GM18507 (cell line): ENCODE data around the gene PARL.

Source experiments
- DNase-seq: peaks from one replicate; pipeline ENCODE4 v3.0.0; 2011; ENCODE audit warnings: low read depth; ENCODE audit not compliant: insufficient read length; ENCODE audit errors: extremely low spot score
- FAIRE-seq: peaks from 2 replicates; lab custom pipeline; 2011; peaks lifted over from hg19 to GRCh38; lab: Jason Lieb, UNC

The PARL gene

GRCh38 chr3:183871541-183871940 is 13.1 kb downstream of the PARL start:
- no peak for FAIRE-seq

GRCh38 chr3:183870563-183870962 is 14.1 kb downstream of the PARL start:
- FAIRE-seq (no peak), DNase-seq (no peak)

More at GRCh38 chr3:183871541-183871940, 13.1 kb downstream of the PARL start:
- DNase-seq, result no peak

GRCh38 chr3:183868796-183869195 is 15.9 kb downstream of the PARL start:
- peak; percentile 45 for FAIRE-seq
- no peak for DNase-seq

GRCh38 chr3:183862610-183863009 is 22.1 kb downstream of the PARL start:
- no peak for FAIRE-seq
- no peak for DNase-seq

- DNase-seq (no peak), FAIRE-seq (no peak)
Measured at GRCh38 chr3:183857863-183858262, 26.8 kb downstream of the PARL start.

- FAIRE-seq (no peak), DNase-seq (no peak)
Measured at GRCh38 chr3:183854318-183855035, 30.2 kb downstream of the PARL start.

- DNase-seq (no peak), FAIRE-seq (no peak)
Measured at GRCh38 chr3:183845608-183846288, 38.9 kb downstream of the PARL start.

GRCh38 chr3:183845090-183845489 is 39.6 kb downstream of the PARL start:
- DNase-seq (no peak), FAIRE-seq (no peak)

- no peak for FAIRE-seq
Measured at GRCh38 chr3:183844606-183845005, 40.1 kb downstream of the PARL start.

GRCh38 chr3:183839751-183840150 is 44.9 kb downstream of the PARL start:
- no peak for DNase-seq
- FAIRE-seq, result no peak

More at GRCh38 chr3:183844606-183845005, 40.1 kb downstream of the PARL start:
- DNase-seq, result no peak

- FAIRE-seq, result no peak
Measured at GRCh38 chr3:183837894-183838293, 46.8 kb downstream of the PARL start.

GRCh38 chr3:183837390-183837789 is 47.3 kb downstream of the PARL start:
- DNase-seq (no peak), FAIRE-seq (no peak)

More at GRCh38 chr3:183837894-183838293, 46.8 kb downstream of the PARL start:
- DNase-seq, result no peak

GRCh38 chr3:183833516-183833915 is 51.2 kb downstream of the PARL start:
- DNase-seq (no peak), FAIRE-seq (no peak)

GRCh38 chr3:183830187-183830586 is 54.5 kb downstream of the PARL start:
- FAIRE-seq (no peak), DNase-seq (no peak)

- FAIRE-seq (no peak), DNase-seq (no peak)
Measured at GRCh38 chr3:183829466-183829865, 55.2 kb downstream of the PARL start.

GRCh38 chr3:183828538-183828870 is 56.2 kb downstream of the PARL start:
- no peak for DNase-seq

GRCh38 chr3:183827809-183828537 is 56.7 kb downstream of the PARL start:
- DNase-seq (no peak), FAIRE-seq (no peak)

More at GRCh38 chr3:183828538-183828870, 56.2 kb downstream of the PARL start:
- no peak for FAIRE-seq

GRCh38 chr3:183826448-183827250 is 58.0 kb downstream of the PARL start:
- FAIRE-seq (no peak), DNase-seq (no peak)

GRCh38 chr3:183825456-183826161 is 59.1 kb downstream of the PARL start, which contains the start of gene MAP6D1:
TSS of gene MAP6D1 (minus strand) at chr3:183825577. CDS start at chr3:183825547, 30 bp downstream.
- no peak for FAIRE-seq

More at GRCh38 chr3:183825456-183826161, 59.1 kb downstream of the PARL start, which contains the start of gene MAP6D1:
- DNase-seq, result peak; percentile 47
